A172 (cell line): ENCODE results near the gene GLT1D1. TPM values are rescaled to one million over a fixed set of nuclear protein-coding genes. Genes with fewer than 3 reads are reported as not detected.

Experiments used
- DNase-seq: peaks from one replicate; pipeline ENCODE4 v3.0.0-alpha.2; 2015; ENCODE audit warnings: low spot score
- total RNA-seq: library from RNA; depleted of rRNA; stranded (reverse); fragments of >200 nt; shearing (Covaris generic); gene quantifications from 2 replicates; pipeline ENCODE4 v1.2.3, GENCODE V29; 2014

GLT1D1 gene
- total RNA-seq, 1 experiment from 2014 or later: not detected

DNA sequence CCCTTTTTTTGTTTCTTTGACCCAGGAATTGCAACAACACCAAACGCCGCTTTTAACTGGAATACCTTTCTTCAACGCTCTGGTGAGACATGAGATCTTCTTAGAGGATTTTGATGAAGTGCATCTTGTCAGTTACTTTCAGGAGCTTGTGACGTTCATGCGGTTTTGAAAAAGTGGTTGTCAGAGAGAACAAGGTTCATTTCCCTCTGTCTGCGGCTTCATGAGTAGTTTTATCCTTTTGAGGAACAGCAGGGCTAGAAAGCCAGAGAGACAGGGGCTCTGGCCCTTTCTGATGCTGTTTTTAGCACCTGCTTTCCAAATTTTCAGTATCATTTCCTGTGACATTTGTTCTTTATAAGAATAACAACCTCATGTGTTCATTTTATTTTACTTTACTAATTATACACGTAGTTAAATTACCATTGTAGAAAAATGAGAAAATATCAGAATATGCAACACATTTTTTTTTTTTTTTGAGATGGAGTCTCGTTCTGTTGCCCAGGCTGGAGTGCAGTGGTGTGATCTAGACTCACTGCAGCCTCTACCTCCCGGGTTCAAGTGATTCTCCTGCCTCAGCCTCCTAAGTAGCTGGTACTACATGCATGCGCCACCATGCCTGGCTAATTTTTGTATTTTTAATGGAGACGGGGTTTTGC, 61.8 kb downstream of the GLT1D1 start:
- DNase-seq: no peak

DNA sequence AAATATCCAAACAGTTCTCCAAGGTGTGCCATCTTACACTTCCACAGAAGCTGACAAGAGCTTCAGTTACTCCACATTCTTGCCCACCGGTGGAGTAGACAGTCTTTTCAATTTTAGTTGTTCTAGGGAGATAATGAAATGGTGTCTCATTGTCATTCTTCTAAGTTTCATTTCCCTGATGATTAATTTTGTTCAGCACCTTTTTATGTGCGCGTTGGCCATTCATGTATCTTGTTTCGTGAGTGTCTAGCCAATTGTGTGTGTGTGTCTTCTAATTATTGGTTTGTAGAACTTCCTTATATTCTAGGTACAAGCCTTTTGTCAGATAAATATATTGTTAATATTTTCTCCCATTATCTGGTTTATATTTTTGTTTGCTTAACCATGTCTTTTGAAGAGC, 63.1 kb downstream of the GLT1D1 start:
- no peak for DNase-seq

DNA sequence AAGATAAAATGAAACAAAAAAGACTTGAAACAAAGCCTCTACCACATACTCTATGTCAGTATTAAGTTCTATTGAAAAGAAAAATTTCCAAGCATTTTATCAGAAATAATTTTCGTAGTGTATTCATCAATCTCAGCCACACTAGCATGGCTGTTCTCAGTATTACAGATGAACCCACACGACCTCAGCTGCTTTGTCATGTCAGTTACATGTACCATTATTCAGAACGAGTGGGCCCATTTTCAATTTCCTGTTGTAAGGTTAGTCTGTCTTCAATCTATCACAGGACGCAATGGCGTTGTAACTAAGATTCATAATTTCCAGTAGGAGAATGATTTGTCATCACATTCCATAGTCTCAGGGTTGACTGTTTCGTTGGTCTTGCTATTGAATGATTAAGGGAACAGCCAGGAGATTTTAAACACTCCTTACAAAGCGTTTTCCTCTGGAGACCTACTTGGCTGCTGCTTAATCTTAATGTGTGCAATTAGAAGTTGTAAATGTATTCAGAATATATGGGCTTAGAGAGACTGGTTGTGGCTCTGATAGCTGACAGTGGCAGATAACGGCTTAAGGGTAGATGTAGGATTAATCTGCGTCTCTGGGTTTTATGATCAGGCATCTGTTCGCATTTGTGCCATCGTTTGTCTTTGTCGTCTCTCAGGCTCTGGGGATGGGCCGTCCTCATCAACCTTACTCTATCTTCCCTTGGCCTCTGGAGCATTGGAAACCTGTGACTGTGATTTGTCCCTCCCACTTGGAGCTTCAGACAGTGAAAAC, 65.4 kb downstream of the GLT1D1 start:
- DNase-seq: no peak

DNA sequence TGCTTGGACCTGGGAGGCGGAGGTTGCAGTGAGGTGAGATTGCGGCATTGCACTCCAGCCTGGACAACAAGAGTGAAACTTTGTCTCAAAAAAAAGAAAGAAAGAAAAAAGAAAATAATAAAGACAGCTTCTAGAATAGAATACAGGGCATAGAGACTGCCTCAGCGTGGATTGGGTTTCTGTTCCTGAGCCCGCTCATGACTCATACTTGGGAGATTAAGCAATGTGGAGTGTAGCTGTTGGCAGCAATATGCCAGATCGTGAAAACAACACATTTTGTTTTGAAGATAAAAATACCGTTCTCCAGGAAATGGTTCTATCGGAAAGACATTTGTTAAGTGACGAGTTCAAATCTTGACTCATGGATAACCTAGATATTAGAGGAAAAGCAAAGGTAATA, 67.2 kb downstream of the GLT1D1 start:
- DNase-seq: peak; percentile 21

DNA sequence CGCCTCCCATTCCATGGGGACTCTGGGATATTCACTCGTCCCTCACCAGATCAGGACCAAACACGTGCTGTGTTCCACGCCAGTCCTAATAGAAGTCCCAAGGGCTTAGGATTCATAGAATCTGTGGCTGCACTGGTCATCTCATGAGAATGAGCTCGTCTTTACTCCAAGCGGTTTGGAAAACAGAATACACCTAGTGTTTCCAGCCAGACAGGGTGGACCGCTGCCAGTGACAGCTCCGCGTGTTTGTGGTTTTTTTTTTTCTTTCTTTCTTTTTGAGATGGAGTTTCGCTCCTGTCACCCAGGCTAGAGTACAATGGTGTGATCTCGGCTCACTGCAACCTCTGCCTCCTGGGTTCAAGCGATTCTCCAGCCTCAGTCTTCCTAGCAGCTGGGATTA, 75.1 kb downstream of the GLT1D1 start:
- no peak for DNase-seq

DNA sequence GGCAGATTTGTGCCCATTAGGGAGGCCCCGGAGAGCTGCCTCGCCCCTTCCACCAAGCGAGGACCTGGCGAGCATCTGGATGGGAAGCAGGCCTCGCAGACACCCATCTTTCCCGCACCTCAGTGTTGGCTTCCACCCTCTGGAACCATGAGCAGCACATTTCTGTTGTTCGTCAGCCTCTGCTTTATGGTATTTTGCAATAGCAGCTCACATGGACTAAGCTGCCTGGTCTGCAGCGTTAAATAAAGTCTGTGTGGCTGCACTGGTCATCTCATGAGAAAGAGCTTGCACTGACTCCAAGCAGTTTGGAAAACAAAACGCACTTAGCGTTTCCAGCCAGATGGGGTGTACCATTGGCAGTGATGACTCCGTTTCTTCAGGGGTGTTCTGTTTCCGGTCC, 75.8 kb downstream of the GLT1D1 start:
- no peak for DNase-seq

DNA sequence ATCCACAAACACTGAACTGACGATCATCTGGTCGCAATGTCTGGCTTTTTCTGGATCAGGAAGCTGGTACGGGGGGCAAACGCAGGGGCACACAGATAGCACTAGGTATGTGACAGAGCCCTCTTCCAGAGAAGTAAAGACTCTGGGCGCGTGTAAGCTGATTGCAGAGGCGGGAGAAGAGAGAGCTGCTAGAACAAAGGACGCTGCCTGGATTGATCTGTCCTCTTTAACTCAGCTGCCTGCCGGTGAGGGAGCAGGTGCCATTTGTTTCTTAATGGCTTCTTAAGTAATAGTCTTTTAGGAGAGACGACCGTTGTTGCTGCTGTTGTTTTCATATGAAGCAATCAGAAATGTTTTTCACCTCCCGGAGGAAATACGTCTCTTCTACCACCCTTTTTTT, 77.3 kb downstream of the GLT1D1 start:
- DNase-seq: no peak

DNA sequence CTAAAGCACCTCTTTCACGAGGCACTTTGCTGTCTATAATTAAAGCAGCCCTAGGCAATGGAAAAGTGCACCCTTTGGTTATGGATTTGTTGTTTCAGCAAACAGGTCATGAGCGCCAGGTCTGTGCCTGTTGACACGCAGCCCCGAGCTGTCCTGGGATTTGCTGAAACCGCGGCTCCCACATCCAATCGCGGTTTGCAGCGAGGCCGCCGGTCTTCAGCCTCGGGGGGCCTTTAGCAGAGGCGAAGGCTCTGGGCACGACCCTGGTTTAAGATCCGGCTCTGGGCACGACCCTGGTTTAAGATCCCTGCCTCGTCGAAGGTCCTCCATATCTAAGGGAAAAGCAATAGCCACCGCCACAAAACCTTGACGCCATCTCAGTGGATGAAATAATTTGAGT, 79.2 kb downstream of the GLT1D1 start:
- DNase-seq: no peak

DNA sequence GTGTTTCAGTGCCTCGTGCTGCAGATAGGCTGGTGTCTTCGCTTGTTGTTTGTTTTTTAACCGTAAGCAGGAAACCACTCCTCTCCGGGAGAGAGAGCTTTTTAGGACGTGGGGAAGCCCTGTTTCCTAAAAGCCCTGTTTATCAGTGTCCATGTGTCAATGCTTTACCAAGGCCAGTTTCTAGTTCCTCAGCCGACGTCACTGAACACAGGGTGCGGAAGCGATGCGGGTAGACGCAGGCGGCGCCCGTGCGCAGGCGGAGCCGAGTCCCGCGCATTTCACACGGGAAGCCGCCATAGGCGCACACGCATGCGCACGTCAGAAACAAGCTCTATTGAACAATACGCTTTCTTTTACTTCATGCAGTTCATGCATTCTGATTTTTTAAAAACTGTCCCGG, 79.8 kb downstream of the GLT1D1 start:
- DNase-seq: no peak

DNA sequence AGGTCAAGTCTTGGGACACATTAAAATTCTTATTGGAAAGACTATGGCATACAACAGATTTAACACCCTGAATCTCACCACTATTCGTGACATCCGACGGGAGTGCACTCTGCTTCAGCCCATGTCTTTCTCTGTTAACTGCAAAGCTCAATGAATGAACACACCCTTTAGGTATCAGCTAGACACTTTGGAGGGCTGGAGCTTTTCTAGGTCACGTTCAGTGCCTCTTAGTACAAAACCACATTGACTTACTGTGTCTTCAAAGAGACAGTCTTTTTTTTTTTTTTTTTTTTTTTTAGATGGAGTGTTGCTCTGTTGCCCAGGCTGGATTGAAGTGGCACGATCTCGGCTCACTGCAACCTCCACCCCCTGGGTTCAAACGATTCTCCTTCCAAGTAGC, 80.6 kb downstream of the GLT1D1 start:
- DNase-seq: no peak

DNA sequence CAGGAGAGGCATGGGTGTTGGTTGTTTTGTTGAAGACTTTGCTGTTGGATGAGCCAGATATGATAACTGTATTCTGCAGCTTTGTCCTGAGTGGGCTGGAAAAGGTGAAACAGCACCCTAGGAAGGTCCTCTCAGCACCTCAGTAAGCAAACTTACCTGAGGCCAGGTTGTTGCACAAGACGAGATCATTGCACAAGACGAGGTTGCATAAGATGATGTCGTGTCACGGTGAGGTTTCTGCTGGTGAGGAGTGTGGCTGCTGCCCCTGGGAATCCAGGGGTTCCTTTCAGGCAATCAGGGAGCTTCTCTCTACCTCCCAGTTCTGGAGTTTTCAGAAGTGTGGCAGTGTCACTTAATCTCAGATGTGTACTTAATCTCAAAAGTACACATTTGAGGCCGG, 85.6 kb downstream of the GLT1D1 start:
- no peak for DNase-seq

DNA sequence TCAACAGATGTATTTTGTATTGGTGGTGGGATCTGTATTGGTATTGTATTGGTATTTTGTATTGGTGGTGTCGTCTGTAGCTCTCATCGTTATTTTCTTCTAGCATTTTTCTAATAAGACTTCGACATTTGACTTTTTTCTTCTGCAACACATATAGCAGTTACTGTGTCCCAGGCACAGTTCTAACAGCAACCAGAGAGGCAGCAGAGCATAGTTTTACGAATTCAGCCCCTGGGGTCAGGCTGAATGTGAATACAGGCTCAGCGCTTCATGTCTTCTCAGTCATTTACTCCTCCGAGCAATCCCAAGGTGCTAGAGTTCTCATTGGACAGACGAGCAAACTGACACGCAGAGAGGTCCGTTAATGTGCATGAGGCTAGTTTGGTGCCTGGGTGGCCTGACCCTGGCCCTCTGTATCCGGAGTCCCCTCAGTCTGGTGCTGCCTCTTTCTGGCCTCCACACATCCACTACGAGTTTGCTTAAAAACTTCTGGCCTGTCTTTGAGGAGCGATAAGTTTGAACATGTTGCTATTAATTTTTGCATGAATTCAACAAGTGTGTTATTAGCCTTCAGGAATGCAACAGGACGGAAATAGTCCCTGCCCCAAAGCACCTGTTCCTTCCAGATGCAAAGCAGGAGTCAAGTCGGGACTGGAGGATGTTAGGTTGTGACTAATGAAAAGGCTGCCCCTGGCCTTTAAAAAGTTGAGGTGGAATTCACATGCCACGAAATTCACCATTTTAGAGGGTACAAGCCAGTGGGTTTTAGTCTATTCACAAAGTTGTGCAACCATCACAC, 87.0 kb downstream of the GLT1D1 start:
- DNase-seq: no peak

DNA sequence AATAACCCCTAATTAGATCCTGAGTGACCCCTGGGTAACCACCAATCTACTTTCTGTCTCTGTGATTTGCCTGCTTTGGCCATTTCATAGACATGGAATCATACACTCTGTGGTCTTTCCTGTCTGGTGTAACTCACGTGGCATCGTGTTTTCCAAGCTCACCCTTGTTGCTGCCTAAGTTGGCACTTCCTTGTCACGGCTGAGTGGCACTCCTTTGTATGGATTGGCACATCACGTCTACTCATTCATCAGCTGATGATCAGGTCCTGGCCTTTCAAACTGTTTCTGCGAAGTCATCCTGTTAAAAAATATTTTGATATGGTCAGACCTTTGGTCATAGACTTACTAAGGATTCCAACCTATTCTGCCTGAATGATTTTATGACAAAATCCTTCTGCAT, 87.7 kb downstream of the GLT1D1 start:
- DNase-seq: no peak

DNA sequence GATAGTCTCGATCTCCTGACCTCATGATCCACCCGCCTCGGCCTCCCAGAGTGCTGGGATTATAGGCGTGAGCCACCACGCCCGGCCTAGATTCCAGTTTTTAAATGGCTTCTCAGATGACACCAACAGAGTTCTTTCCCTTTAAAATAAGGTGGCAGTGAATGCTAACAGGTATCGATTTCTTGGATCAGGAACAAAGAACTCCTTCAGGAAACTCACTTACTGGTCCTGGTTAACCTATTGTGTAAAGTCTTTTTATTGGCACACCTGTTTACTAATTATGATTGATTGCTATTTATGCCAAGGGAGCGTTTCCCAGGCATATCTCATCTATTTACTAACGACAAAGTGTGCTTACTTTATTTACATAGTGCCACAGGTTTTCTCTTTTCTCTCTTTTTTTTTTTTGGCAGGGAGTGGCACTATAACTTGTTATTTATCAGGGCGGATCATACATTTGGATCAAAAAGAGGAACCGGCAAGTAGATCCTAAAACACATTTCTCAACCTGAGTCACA, 89.7 kb downstream of the GLT1D1 start:
- DNase-seq: no peak

DNA sequence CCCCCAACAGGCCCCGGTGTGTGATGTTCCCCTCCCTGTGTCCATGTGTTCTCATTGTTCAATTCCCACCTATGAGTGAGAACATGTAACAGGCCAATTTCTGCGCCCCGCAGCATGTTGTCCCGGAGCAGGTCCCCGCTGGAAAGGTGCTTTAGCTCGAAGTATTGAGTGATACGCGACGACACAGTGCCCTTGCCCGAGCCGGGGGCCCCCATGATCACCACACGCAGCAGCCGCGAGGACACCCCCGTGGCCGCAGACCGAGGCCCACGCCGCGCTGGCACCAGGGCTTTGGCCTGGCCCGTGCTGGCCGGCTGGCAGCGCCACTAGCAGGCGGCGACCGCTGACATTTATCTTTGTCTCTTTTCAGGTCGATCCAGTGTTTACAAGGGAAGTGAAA, 91.7 kb downstream of the GLT1D1 start:
- DNase-seq: no peak

DNA sequence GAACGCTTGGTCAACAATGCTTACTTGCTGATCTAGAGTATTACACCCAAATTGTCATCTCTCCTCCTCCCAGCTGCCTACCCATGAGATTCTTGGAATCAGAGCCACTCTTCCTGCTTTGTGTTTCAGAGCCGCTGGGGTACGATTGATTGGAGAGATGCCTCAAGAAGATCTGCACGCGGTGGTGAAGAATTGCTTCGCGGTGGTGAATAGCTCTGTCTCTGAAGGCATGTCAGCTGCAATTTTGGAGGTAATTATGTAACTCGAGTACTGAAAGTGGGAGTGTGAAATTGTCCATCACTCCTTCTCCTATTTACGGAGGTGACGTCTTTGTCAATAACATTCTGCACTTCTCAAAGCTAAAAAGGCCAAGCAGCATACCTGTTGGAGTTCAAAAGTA, 93.9 kb downstream of the GLT1D1 start:
- DNase-seq: no peak

DNA sequence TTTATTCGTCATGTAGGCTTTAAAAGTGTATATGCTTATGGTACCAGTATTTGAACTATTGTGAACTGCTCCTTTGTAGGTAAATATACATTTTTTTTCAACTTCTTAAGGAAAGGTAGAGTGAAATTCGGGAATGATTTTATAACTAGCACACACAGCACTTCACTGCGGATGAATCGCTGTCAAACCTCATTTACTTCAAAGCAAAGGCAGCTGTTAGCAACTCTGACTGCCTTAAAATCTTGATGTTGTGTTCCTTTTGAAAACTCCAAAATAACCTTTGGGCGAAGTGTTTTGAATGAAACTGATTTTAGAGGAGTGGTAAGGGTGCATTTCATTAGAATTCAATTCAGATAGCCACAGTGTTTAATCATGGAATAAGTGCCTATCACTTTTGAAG, 95.8 kb downstream of the GLT1D1 start:
- DNase-seq: no peak

DNA sequence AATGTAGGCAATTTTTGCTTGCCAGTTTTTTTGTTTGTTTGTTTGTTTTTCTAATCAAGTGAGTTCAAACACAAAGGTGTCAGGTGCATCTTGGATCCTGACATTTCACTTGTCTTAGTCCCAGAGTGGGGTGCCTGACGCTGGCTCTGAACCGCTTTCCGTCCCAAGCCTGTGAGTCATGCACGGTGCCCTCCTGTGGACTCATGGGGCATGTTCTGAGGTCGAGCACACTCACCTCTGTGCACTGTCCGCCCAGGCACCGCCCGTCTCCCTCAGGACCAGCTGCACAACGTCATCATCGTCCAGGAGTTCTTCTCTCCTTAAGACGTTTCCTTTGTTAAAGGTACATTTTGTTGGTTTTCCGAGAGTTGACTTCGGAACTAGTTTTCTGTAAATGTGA, 98.2 kb downstream of the GLT1D1 start:
- peak; percentile 3 for DNase-seq

DNA sequence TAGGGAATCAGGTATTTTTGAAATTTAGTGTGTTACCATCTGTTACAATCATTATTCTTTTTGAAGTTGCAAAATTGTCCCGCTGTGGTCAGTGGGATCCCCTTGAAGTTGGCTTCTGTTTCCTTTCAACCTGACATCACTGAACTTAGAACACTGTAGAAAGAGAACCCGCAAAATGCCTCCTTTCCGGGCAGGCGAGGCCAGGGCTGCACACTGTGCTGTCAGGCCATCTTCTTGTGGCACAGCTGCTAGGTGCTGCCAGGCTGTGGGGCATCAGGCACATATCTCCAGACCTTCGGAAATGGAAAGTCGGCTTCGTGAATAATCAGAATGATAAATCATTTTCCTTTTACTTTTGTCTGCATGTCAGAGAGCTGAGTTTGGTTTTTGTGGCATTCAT, 103.5 kb downstream of the GLT1D1 start:
- DNase-seq: no peak

DNA sequence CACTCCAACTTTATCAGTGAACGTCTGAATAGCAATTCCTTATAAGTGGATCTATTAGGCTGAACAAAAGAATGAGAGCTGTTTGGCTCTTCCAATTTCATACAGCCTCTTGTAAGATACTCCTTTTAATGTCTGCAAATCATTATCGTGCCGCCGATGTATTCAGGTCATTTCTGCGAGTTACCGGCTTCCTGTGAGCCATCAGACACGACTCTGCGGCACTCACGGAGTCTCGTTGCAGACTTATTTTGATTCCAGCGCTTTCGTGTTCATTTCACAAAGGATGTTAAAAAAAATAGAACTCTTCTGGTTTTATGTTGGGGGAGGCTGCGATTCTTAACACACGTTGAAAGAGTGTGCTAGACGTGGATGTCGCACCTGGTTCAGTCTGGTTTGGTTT, 106.6 kb downstream of the GLT1D1 start:
- DNase-seq: no peak

DNA sequence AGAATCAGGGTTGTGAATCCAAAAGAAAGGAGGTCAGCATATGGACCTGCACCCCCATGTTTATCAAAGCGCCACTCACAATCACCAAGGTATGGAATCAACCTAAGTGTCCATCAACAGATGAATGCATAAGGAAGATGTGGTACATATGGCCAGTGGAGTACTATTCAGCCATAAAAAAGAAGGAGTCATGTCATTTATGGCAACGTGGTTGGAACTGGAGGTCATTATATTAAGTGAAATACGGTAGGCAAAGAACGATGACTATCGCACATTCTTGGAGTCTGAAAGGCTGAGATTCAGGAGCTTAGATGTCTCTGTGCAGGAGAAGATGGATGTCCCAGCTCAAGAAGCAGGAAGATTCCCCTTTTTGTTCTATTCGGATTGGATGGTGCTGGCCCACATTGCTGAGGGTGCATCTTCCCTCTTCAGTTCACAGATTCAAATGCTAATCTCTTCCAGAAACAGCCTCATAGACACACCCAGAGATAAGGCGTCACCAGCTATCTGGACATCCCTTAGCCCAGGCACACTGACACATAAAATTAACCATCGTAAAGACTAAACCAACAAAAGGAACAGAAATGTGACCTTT, 108.1 kb downstream of the GLT1D1 start:
- DNase-seq: no peak

DNA sequence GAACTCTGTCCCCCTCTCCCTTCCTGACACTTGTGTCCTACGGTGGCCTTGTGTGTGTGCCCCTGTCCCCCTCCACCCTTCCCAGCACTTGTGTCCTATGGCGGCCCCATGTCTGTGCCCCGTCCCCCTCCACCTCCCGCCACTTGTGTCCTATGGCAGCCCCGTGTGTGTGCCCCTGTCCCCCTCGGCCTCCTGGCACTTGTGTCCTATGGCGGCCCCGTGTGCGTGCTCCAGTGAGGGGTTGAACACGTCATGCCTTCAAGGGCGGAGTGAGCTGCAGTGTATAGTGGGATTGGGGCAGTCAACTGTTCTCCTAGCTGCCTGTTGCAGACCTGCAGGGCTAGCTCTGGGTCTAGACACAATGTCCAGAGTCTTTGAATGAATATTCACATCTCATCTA, 108.7 kb downstream of the GLT1D1 start:
- DNase-seq: no peak
